GM19455 (cell line): ENCODE data around the gene EXOC4.
"Not testable (repeated sequence)": the region's sequence is repeated elsewhere in the genome, so short reads cannot be mapped to it uniquely, and the experiment has no call there.

Experiments used
- ATAC-seq: cut with Tn5 transposase; IDR thresholded peaks from one replicate; pipeline ENCODE4 v1.9.1; 2021; ENCODE audit not compliant: unreplicated experiment

The EXOC4 gene

GRCh38 chr7:133906553-133906952, 653.7 kb downstream of the EXOC4 start:
- not testable (repeated sequence) for ATAC-seq

DNA sequence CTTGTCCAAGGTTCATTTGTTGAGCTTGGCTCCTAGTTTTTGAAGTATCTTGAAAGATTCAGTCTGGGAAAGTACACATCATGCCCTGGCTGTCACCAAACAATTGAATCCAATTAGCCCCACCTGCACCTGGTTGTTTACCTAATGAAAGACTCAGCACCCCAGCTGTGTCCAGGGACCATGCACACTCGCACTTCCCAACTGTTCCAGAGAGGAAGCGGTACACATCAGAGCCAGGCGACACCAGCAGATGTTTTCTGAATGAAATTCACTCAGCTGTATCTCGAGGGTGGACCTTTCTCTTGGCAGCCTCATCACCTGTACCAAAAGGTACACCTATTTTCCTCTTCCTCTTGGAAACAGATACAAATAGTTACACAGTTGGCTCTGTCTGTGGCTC, 657.9 kb downstream of the EXOC4 start:
- ATAC-seq: no peak

DNA sequence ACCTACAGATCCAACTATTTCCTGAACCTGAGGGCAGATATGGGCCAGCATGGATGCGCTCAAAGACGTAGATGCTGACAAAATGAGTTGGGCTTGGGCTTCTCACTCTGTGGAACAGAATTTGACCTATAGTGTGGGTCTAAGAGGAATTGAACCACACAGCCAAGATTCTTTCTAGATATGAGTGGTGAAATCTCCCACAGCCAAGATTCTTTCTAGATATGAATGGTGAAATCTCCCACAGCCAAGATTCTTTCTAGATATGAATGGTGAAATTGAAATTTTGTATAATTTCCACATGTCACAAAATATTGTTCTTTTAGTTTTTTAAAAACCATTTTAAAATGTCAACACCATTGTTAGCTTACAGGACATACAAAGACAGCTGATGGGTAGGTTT, 658.8 kb downstream of the EXOC4 start:
- ATAC-seq: no peak

DNA sequence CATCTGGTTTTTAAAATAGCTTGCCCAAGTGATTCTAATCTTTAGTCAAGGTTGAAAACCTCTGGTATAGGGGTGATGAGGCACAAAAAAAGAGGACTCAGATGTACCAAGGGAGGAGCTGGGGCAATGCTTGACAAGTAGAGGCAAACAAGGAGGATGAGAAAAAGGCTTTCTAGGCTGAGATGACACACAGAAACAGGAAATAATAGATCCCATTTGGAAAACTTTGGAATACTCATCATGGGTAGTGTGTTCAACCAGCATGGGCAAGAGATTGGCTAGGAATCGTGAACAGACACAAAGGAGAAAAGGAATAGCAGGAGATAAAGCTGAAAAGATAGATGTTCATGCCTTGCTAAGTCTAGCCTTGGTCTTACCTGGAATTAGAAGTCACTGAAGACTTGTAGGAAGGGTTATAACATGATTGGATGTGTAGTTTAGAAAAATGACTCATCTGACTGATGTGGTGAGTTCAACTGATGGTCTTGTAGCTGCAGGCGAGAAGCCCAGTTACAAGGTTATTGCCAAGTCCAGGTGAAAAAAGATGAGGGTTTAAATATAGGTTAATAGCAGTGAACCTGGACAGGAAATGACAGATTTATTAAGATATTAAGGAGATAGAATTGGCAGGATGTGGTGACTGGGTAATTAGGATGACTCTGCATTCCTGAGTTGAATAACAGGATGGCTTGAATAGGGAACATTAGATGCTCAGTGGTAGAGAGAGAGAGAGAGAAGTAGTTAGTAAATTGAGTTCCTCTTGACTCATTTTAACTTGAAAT, 660.2 kb downstream of the EXOC4 start:
- ATAC-seq: no peak

- no peak for ATAC-seq
Observed at GRCh38 chr7:133916621-133917020, 663.7 kb downstream of the EXOC4 start.

DNA sequence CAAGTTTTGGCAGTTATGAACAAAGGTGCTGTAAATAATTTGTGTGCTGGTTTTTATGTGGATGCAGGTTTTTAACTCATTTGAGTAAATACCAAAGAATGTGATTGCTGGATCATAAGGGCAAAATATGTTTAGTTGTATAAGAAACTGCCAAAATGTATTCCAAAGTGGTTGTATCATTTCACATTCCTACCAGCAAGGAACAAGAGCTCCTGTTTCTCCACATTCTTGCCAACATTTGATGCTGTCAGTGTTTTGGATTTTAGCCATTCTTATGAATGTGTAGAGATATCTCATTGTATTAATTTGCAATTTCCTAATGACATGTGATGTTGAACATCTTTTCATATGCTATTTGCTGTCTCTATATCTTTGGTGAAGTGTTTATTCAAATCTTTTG, 666.9 kb downstream of the EXOC4 start:
- no peak for ATAC-seq

DNA sequence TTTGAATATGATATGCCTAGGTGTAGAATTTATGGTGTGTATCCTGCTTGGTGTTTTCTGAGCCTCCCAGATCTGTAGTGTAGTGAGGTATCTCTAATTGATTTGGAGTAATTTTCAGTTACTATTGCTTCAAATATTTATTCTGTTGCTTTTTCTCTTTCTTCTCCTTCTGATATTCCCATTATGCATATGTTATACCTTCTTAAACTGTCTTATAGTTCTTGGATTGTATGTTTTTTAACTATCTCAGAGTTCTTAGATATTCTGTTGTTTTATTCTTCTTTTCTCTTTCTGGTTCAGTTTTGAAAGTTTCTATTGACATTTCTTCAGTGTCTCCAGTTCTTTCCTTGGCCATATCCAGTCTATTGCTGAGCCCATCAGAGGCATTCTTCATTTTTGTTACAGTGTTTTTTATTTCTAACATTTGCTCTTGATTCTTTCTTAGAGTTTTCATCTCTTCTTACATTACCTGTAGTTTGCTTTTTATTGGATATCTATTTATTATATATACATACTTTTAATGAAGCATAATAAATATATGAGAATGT, 668.8 kb downstream of the EXOC4 start:
- ATAC-seq: no peak

- ATAC-seq: no peak
Observed at GRCh38 chr7:133923974-133924373, 671.1 kb downstream of the EXOC4 start.

- ATAC-seq: no peak
Observed at GRCh38 chr7:133931053-133931452, 678.2 kb downstream of the EXOC4 start.

DNA sequence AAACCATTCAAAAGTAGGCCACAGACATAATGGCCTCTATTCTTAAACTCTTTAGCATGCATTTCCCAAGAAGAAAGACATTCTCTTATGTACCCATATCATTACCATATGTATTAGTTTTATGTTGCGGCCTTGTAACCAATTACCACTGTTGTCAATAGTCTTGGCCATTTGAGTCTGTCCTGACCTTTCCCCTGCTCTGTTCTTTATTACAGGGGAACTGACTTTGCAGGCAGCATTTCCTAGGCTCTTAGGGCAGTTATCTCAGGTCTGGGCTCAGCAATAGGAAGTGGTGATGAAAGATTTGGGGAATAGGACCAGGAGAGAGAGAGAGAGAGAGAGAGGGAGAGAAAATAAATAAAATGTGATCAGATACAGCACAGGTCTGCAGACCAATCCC, 679.7 kb downstream of the EXOC4 start:
- ATAC-seq: no peak

GRCh38 chr7:133934262-133934976, 681.5 kb downstream of the EXOC4 start:
- no peak for ATAC-seq

- ATAC-seq: no peak
Observed at GRCh38 chr7:133934977-133935330, 682.1 kb downstream of the EXOC4 start.

DNA sequence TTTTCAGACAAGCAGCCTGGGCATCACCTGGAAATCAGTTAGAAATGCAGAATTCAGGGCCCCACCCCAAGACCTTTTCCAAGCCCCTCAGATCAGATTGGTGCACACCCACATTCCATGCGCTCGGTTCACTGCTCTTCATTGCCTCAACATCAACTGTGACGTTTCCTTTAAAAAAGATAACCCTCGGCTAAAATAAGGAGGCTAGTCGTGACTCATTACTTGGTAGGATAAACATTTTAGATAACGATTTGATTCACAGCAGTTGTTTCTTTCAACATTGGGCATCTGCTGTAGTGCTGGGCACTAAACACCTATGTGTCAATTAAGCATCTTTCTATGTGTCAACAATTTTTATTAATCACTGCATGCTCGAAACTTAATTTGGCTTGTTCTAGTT, 683.2 kb downstream of the EXOC4 start:
- ATAC-seq: no peak

GRCh38 chr7:133937786-133938185, 684.9 kb downstream of the EXOC4 start:
- no peak for ATAC-seq

DNA sequence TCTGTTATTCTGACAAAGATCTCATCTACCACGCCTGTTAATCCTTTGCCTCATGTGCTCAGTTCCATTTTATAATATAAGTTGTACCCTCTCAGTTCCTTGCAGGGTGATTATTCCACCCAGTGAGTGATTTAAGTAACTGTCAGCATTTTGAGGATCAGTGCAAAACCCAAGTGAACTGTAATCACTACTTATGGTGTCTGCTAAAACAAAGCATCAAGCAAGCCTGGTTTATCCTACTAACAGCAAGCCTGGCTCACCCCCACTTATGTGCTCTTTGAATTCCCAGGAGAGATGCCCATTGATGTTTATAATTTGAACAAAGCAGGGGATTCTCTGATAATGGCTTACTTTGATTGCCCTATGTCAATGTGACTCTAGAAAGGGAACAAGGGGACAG, 687.5 kb downstream of the EXOC4 start:
- no peak for ATAC-seq

DNA sequence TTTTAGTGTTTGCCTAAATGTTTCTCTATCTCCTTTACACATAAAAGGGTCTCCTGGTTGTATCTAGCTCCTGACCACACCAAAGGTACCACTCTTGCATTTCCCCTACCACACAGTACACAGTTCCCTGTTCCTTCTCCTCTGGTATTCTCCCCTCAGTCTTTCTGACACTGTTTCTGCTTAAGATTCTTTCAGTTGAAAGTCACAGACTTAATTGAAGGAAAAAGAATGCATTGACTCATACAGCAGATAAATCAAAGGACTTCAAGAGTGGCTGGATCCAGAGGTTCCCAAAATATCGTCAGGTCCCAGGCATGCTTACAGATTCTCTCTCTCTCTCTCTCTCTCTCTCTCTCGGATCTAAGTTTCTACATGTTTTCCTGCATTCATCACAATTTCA, 688.6 kb downstream of the EXOC4 start:
- ATAC-seq: no peak

GRCh38 chr7:133945497-133945896, 692.6 kb downstream of the EXOC4 start:
- no peak for ATAC-seq

GRCh38 chr7:133947458-133948254, 694.8 kb downstream of the EXOC4 start:
- no peak for ATAC-seq

GRCh38 chr7:133948588-133948987, 695.7 kb downstream of the EXOC4 start:
- no peak for ATAC-seq

- ATAC-seq: no peak
Observed at GRCh38 chr7:133950855-133951254, 698.0 kb downstream of the EXOC4 start.

DNA sequence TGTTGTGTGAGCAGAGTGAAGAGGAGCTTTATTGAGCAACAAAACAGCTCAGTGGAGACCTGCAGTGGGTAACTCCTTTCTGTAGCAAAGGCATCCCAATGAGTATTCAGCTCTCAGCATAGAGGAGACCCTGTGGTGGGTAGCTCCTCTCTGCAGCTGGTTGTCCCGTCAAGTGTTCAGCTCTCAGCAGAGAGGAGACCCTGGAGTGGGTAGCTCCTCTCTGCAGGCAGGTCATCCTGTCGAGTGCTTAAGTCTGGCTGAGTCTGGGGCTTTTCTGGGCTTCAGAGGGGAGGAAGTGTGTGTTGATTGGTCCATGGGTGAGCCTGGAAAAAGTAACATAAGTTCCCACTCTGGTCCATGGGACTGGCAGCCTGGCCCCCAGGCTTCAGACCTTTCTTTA, 702.3 kb downstream of the EXOC4 start:
- no peak for ATAC-seq

GRCh38 chr7:133957845-133958244, 705.0 kb downstream of the EXOC4 start:
- ATAC-seq: no peak
